Measurements from ENCODE around the gene ANKLE2.

ANKLE2 gene

DNA sequence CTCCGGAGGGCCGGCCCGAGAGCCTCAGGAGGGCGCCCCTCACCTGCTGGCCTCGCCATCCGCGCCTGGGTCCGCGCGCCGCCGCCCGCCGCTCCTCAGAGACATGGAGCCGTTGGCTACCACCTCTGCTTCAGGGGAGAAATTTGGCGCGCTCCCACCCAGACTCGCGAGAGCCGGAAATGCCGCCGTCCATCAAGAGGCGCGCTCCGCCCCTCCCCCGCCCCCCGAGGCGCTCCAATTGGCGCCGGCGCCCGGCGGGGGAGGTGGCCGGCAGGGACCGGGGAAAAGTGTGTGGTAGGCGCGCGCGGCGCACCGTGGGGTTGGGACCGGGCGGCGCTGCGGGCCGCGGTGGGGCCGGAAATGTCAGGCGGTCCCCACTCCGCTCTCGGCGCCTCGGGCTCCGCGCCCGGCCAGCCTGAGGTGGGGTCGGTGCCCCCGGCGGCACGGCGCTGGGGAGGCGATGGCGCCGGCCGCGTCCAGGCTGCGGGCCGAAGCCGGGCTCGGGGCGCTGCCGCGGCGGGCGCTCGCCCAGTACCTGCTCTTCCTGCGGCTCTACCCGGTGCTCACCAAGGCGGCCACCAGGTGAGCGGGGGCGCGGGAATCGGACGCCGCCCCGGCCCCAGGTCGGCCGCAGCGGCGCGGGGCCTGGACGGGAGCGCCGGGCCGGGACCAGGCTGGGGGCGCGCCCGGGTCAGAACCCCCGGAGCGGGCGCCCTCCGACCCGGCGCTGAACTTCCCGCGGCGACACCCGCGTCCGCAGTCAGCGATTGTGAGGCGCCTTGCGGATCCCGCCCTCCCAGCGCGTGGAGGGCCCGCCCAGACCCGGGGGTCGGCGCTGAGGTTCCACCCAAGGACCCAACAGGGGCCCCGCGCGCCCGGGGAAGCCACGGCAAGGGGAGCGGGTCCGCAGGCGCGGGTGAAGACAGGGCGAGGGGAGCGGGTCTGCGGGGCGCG lies 74.1 kb downstream of the ANKLE2 start, which contains the start of the genes POLE and PXMP2:
Gene POLE, minus strand, starts transcription at position 132 of the 954 bp plus-strand sequence. Its CDS starts 27 bp downstream, at position 105.
Gene PXMP2, plus strand, starts transcription at position 377 of the 954 bp plus-strand sequence. Its CDS starts 84 bp downstream, at position 461.
- DNase-seq (ENCODE audit: low spot score): peak; percentile 99

DNA sequence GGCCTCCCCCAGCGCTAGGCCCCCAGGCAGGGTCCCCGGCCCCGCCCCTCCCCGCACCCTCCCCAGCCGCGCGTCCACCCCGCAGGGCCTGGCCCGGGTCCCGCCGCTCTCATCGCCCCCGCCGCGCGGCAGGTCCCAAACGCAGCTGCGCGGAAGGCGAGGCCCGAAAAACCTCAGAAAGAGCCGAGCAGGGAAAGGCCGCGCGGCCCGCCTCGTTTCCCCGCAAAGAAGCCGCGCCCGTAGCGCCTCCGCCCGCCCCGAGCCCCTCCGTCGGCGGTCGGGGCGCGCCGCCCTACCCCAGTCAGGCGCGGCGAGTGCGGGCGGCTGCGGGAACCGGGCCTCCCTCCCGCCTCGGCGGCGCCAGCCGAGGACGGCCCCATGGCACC lies 74.8 kb downstream of the ANKLE2 start:
- no peak for DNase-seq (ENCODE audit: low spot score)

GRCh38 chr12:132685400-132685799 lies 76.2 kb downstream of the ANKLE2 start:
- DNase-seq (ENCODE audit: low spot score): no peak

- no peak for DNase-seq (ENCODE audit: low spot score)
Observed at GRCh38 chr12:132677492-132677891, 84.1 kb downstream of the ANKLE2 start.

- DNase-seq (ENCODE audit: low spot score): no peak
Observed at GRCh38 chr12:132675757-132676432, 85.7 kb downstream of the ANKLE2 start.

Data from iPS-NIHi11 (cell line).